SK-N-SH (cell line): ENCODE results near the gene SLC25A29. TPM values are rescaled to one million over a fixed set of nuclear protein-coding genes. Genes with fewer than 3 reads are reported as not detected.
"Not testable (repeated sequence)": the region's sequence is repeated elsewhere in the genome, so short reads cannot be mapped to it uniquely, and the experiment has no call there.

ENCODE experiments used
- CTCF ChIA-PET: fragments of 300-600, 350-600 bp; formaldehyde crosslinking; extraction: SDS; loops from one replicate; lab custom pipeline; 2021; lab: Yijun Ruan, JAX
- POLR2A ChIA-PET: fragments of 350-600 bp; sonication (Branson Sonifier 250); formaldehyde crosslinking; extraction: SDS; loops from one replicate; lab custom pipeline; 2020; ENCODE audit warnings: antibody characterized with exemption, inconsistent platforms; lab: Yijun Ruan, JAX
- DNase-seq: peaks from one replicate; pipeline ENCODE4 v3.0.0; 2012
- H2AFZ ChIP-seq: fragments of 200-600 bp; sonication (generic); 2 replicates; pipeline ENCODE4 v1.8.1; 2016; ENCODE audit warnings: antibody characterized with exemption, mild to moderate bottlenecking, low read depth
- H3F3A ChIP-seq: fragments of 200-600 bp; sonication (generic); replicated peaks from 2 replicates; pipeline ENCODE3; 2016; ENCODE audit warnings: antibody characterized with exemption, mild to moderate bottlenecking; ENCODE audit not compliant: insufficient read depth
- H3K27ac ChIP-seq, 2 experiments: fragments of 200-500 bp in 1 of 2; fragments of 200-600 bp in 1 of 2; sonication (Bioruptor generic) in 1 of 2; sonication (generic), shearing (Covaris generic) in 1 of 2; 2 replicates each; pipeline versions ENCODE4 v1.5.1 to v1.6.1; 2014 to 2016; ENCODE audit warnings: low read depth in 2 of 2, inconsistent platforms in 1 of 2, low read length in 1 of 2, mild to moderate bottlenecking in 1 of 2, mixed read lengths in 1 of 2
- H3K27me3 ChIP-seq: fragments of 200-600 bp; sonication (generic), shearing (Covaris generic); 2 replicates; pipeline ENCODE4 v1.6.1; 2016; ENCODE audit warnings: mixed run types; ENCODE audit not compliant: insufficient read depth
- H3K36me3 ChIP-seq, 2 experiments: fragments of 200-500 bp in 1 of 2; fragments of 200-600 bp in 1 of 2; sonication (Bioruptor generic) in 1 of 2; sonication (generic) in 1 of 2; replicated peaks in 1 of 2; 2 replicates each; pipeline versions ENCODE3 to v1.5.1; 2014 to 2016; ENCODE audit warnings: low read length in 1 of 2, mild to moderate bottlenecking in 1 of 2; ENCODE audit not compliant: insufficient read depth in 2 of 2, control insufficient read depth in 1 of 2
- H3K4me1 ChIP-seq, 2 experiments: fragments of 200-500 bp in 1 of 2; fragments of 200-600 bp in 1 of 2; sonication (Bioruptor generic) in 1 of 2; sonication (generic), shearing (Covaris generic) in 1 of 2; 2 replicates each; pipeline versions ENCODE4 v1.5.1 to v1.6.1; 2014 to 2016; ENCODE audit warnings: low read depth in 1 of 2, low read length in 1 of 2, mixed run types in 1 of 2; ENCODE audit not compliant: insufficient read depth in 2 of 2, control insufficient read depth in 1 of 2
- H3K4me2 ChIP-seq: fragments of 200-600 bp; sonication (generic), shearing (Covaris generic); 2 replicates; pipeline ENCODE4 v1.6.1; 2017; ENCODE audit warnings: mixed run types
- H3K4me3 ChIP-seq, 2 experiments: fragments of 200-500 bp in 1 of 2; fragments of 200-600 bp in 1 of 2; sonication (Bioruptor generic) in 1 of 2; sonication (generic), shearing (Covaris generic) in 1 of 2; 2 replicates each; pipeline versions ENCODE4 v1.5.1 to v1.8.1; 2014 to 2016; ENCODE audit warnings: low read depth in 2 of 2, inconsistent platforms in 1 of 2, low read length in 1 of 2, mild to moderate bottlenecking in 1 of 2, mixed read lengths in 1 of 2, moderate library complexity in 1 of 2
- H3K79me2 ChIP-seq: fragments of 200-600 bp; sonication (generic); 2 replicates; pipeline ENCODE4 v1.8.1; 2017; ENCODE audit warnings: mild to moderate bottlenecking; ENCODE audit not compliant: insufficient read depth
- H3K9ac ChIP-seq: fragments of 200-600 bp; sonication (generic); 2 replicates; pipeline ENCODE4 v1.6.1; 2017; ENCODE audit warnings: mixed run types
- H3K9me2 ChIP-seq: fragments of 200-600 bp; sonication (generic); 2 replicates; pipeline ENCODE4 v1.6.1; 2017; ENCODE audit warnings: mixed run types
- H3K9me3 ChIP-seq: fragments of 200-600 bp; sonication (generic); 2 replicates; pipeline ENCODE4 v1.6.1; 2017; ENCODE audit warnings: mixed run types, mild to moderate bottlenecking, moderate library complexity
- H4K20me1 ChIP-seq: fragments of 200-600 bp; sonication (generic); 2 replicates; pipeline ENCODE4 v1.6.1; 2017; ENCODE audit warnings: mild to moderate bottlenecking, mixed run types; ENCODE audit not compliant: insufficient read depth
- CHD2 ChIP-seq: fragments of 150-350 bp; IDR thresholded peaks from 2 replicates; pipeline ENCODE4 v1.6.1; 2018; ENCODE audit warnings: low read length; ENCODE audit not compliant: partially characterized antibody
- CTCF ChIP-seq: fragments of 200-600 bp; sonication (generic); IDR thresholded peaks from 2 replicates; pipeline ENCODE4 v1.6.1; 2017; ENCODE audit warnings: antibody characterized with exemption, mild to moderate bottlenecking, moderate library complexity
- ELF1 ChIP-seq: IDR thresholded peaks from 2 replicates; pipeline ENCODE4 v1.4.0; 2012
- EZH2phosphoT487 ChIP-seq: fragments of 200-600 bp; sonication (generic); IDR thresholded peaks from 2 replicates; pipeline ENCODE4 v1.6.1; 2017; ENCODE audit warnings: low read depth, mixed run types, mild to moderate bottlenecking, antibody characterized with exemption, moderate library complexity, borderline replicate concordance
- FOSL2 ChIP-seq: IDR thresholded peaks from 2 replicates; pipeline ENCODE4 v1.4.0; 2012; ENCODE audit warnings: low read depth, mild to moderate bottlenecking, moderate library complexity, borderline replicate concordance
- GATA2 ChIP-seq: sonication (generic); formaldehyde crosslinking; IDR thresholded peaks from 2 replicates; pipeline ENCODE4 v1.5.0; 2020; ENCODE audit warnings: mild to moderate bottlenecking, missing genetic modification reagents
- JUND ChIP-seq: IDR thresholded peaks from 2 replicates; pipeline ENCODE4 v1.4.0; 2012
- NRF1 ChIP-seq: IDR thresholded peaks from 2 replicates; pipeline ENCODE4 v1.6.1; 2012; ENCODE audit warnings: low read depth, mild to moderate bottlenecking, low read length
- POLR2AphosphoS5 ChIP-seq: IDR thresholded peaks from 2 replicates; pipeline ENCODE4 v1.6.1; 2012; ENCODE audit warnings: low read depth, low read length
- RAD21 ChIP-seq: IDR thresholded peaks from 2 replicates; pipeline ENCODE4 v1.6.1; 2012; ENCODE audit warnings: mild to moderate bottlenecking, low read length
- RCOR1 ChIP-seq: fragments of 150-350 bp; IDR thresholded peaks from 2 replicates; pipeline ENCODE4 v1.6.1; 2017; ENCODE audit warnings: antibody characterized with exemption, low read length
- SMC3 ChIP-seq: IDR thresholded peaks from 2 replicates; pipeline ENCODE4 v1.6.1; 2012; ENCODE audit warnings: low read depth, low read length, improper control_type of control experiment
- TCF12 ChIP-seq: IDR thresholded peaks from 2 replicates; pipeline ENCODE4 v1.4.0; 2012
- TEAD4 ChIP-seq: IDR thresholded peaks from 2 replicates; pipeline ENCODE4 v1.4.0; 2012; ENCODE audit warnings: mild to moderate bottlenecking, borderline replicate concordance; ENCODE audit not compliant: insufficient read depth
- WGBS: methylation state at CpG from one replicate; pipeline ENCODE4 v1.1.6; 2017; ENCODE audit warnings: low lambda C conversion rate; 5-methylcytosine and 5-hydroxymethylcytosine counted together
- polyA plus RNA-seq, 3 experiments: library from polyadenylated mRNA; depleted of rRNA; stranded (reverse); fragments of >200 nt; gene quantifications; 2 replicates each; pipeline ENCODE4 v1.2.3, GENCODE V29; 2012
- TF ChIP-seq, protein P1 (sequence below): IDR thresholded peaks from 2 replicates; pipeline ENCODE4 v1.4.0; 2012; ENCODE audit warnings: low read depth, borderline replicate concordance

SLC25A29 gene
- polyA plus RNA-seq, 1 of the 3 experiments (the other 2 are of a cell fraction): 66.9 TPM

GRCh38 chr14:100288382-100289185, 17.7 kb downstream of the SLC25A29 start:
- Histone ChIP-seq H3K27ac (peak overlapping the region in 1 of 2 experiments; percentile 35; a peak in 1 of 4 replicates), H3K27me3 (no peaks in the 10 kb centered on the region), H3K4me2 (no peak overlapping the region), H3K9me2 (no peaks in the 10 kb centered on the region), H2AFZ (no peak overlapping the region), H3F3A (no peaks in the 10 kb centered on the region), H3K79me2 (peaks cover 3% of the 10 kb centered on the region; the same call in 1 of the 2 replicates), H3K4me3 (no peak overlapping the region), H4K20me1 (0 out of 2 replicates have a peak, but pooled peaks cover 2% of the 10 kb centered on the region), H3K36me3 (peaks cover 0 to 18% of the 10 kb centered on the region in 2 experiments), H3K4me1 (peaks cover 0 to 33% of the 10 kb centered on the region in 2 experiments; a peak in 1 of 4 replicates)
- CTCF ChIA-PET: interaction anchor here (1.5 to 1.7 kb wide), 2 partner anchors 15 to 89 kb away, joined by 3 to 13 read pairs; no protein-coding TSS in a partner anchor
- DNase-seq: peak; percentile 34
- POLR2A ChIA-PET: no interaction called here
- WGBS: 88% methylated on average over 12 of the region's 12 CpGs
- TF ChIP-seq SMC3: no peak
- no peak for TF ChIP-seq CTCF
- no peak for TF ChIP-seq GATA2 (CRISPR knock-in tag)
- TF ChIP-seq CHD2: no peak
- TF ChIP-seq RCOR1: no peak
- TF ChIP-seq POLR2AphosphoS5: no peak
- TF ChIP-seq JUND: no peak
- no peak for TF ChIP-seq RAD21
- no peak for TF ChIP-seq NRF1
- TF ChIP-seq FOSL2: no peak
- TF ChIP-seq, protein P1, sequence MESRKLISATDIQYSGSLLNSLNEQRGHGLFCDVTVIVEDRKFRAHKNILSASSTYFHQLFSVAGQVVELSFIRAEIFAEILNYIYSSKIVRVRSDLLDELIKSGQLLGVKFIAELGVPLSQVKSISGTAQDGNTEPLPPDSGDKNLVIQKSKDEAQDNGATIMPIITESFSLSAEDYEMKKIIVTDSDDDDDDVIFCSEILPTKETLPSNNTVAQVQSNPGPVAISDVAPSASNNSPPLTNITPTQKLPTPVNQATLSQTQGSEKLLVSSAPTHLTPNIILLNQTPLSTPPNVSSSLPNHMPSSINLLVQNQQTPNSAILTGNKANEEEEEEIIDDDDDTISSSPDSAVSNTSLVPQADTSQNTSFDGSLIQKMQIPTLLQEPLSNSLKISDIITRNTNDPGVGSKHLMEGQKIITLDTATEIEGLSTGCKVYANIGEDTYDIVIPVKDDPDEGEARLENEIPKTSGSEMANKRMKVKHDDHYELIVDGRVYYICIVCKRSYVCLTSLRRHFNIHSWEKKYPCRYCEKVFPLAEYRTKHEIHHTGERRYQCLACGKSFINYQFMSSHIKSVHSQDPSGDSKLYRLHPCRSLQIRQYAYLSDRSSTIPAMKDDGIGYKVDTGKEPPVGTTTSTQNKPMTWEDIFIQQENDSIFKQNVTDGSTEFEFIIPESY: no peak
- no peak for TF ChIP-seq EZH2phosphoT487
- TF ChIP-seq TCF12: no peak
- no peak for TF ChIP-seq ELF1
- no peak for TF ChIP-seq TEAD4
- TF ChIP-seq, all 33 proteins: peak for 0
- no peak overlapping the region for H3K9ac ChIP-seq
- no peaks in the 10 kb centered on the region for H3K9me3 ChIP-seq

- Histone ChIP-seq H3K36me3 (peaks cover 0 to 18% of the 10 kb centered on the region in 2 experiments), H3K4me1 (peaks cover 0 to 33% of the 10 kb centered on the region in 2 experiments; a peak in 1 of 4 replicates)
- H4K20me1 ChIP-seq, H3K27ac ChIP-seq, H3K79me2 ChIP-seq, H3K9me3 ChIP-seq, DNase-seq, H3F3A ChIP-seq, H3K27me3 ChIP-seq, H3K9me2 ChIP-seq, H3K9ac ChIP-seq, H2AFZ ChIP-seq, H3K4me3 ChIP-seq, H3K4me2 ChIP-seq, POLR2A ChIA-PET: not testable (repeated sequence)
- WGBS: 91% methylated on average over 8 of the region's 8 CpGs
- CTCF ChIA-PET: interaction anchor here (1.5 to 1.7 kb wide), 2 partner anchors 16 to 90 kb away, joined by 3 to 13 read pairs; no protein-coding TSS in a partner anchor
Measured at GRCh38 chr14:100287998-100288295, 18.3 kb downstream of the SLC25A29 start.
